Measurements from ENCODE around the gene NR3C1.

DNA sequence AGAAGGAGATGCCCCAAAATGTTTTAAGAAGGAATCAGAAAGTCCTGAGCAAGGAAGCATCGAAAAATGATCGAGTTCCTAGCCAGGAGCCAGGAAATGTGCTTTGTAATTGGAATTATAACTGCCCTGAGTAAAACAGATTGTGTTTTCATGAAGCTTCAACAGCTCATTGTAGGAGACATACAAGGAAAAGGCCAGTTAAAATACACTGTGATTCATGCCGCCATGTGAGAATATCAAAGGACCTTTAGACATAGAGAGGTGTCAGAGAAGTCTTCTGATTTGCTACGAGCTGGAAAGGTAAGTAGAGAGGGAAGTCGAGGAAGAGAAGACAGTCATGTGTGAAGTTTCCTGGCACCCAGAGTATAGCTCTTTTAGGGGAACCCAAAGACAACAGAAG is 60.9 kb downstream of the NR3C1 start:
- TF ChIP-seq POLR2A (IDR thresholded peaks at IDR 0.05), result no peak
- TF ChIP-seq, protein P1, sequence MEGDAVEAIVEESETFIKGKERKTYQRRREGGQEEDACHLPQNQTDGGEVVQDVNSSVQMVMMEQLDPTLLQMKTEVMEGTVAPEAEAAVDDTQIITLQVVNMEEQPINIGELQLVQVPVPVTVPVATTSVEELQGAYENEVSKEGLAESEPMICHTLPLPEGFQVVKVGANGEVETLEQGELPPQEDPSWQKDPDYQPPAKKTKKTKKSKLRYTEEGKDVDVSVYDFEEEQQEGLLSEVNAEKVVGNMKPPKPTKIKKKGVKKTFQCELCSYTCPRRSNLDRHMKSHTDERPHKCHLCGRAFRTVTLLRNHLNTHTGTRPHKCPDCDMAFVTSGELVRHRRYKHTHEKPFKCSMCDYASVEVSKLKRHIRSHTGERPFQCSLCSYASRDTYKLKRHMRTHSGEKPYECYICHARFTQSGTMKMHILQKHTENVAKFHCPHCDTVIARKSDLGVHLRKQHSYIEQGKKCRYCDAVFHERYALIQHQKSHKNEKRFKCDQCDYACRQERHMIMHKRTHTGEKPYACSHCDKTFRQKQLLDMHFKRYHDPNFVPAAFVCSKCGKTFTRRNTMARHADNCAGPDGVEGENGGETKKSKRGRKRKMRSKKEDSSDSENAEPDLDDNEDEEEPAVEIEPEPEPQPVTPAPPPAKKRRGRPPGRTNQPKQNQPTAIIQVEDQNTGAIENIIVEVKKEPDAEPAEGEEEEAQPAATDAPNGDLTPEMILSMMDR (IDR thresholded peaks at IDR 0.05), result no peak
- no peak for TF ChIP-seq EP300 (IDR thresholded peaks at IDR 0.05)

All from sigmoid colon (tissue), 4 donors.